GM12865 (cell line): ENCODE data around the gene BMPR2.

Experiments used
- DNase-seq: peaks from one replicate; pipeline ENCODE4 v3.0.0; 2010; ENCODE audit warnings: low read depth
- H3K4me3 ChIP-seq: 2 replicates; pipeline ENCODE4 v1.5.1; 2011; ENCODE audit warnings: mild to moderate bottlenecking, low read depth, low read length, control low read depth
- CTCF ChIP-seq: IDR thresholded peaks from 2 replicates; pipeline ENCODE4 v1.5.1; 2011; ENCODE audit warnings: low read length, control low read depth, low read depth, inconsistent platforms; ENCODE audit not compliant: insufficient read depth; ENCODE audit errors: missing control alignments

BMPR2 gene

GRCh38 chr2:202583709-202584219 lies 207.6 kb downstream of the BMPR2 start:
- no peak for TF ChIP-seq CTCF
- no peak for DNase-seq
- no peak overlapping the region for H3K4me3 ChIP-seq

GRCh38 chr2:202588647-202589581 lies 212.8 kb downstream of the BMPR2 start:
- DNase-seq = peak; percentile 80
- no peak overlapping the region for H3K4me3 ChIP-seq
- TF ChIP-seq CTCF = peak; percentile 92

- H3K4me3 ChIP-seq = no peak overlapping the region
- DNase-seq = no peak
- no peak for TF ChIP-seq CTCF
Observed at GRCh38 chr2:202589582-202589949, 213.4 kb downstream of the BMPR2 start.

GRCh38 chr2:202592566-202592965 lies 216.4 kb downstream of the BMPR2 start:
- H3K4me3 ChIP-seq = no peak overlapping the region
- no peak for DNase-seq
- no peak for TF ChIP-seq CTCF

- DNase-seq = no peak
- H3K4me3 ChIP-seq = no peak overlapping the region
- TF ChIP-seq CTCF = no peak
Observed at GRCh38 chr2:202599105-202599504, 223.0 kb downstream of the BMPR2 start.

GRCh38 chr2:202599911-202600310 lies 223.8 kb downstream of the BMPR2 start:
- TF ChIP-seq CTCF = no peak
- no peak overlapping the region for H3K4me3 ChIP-seq
- DNase-seq = no peak
